Stimulated activated CD4-positive, alpha-beta T cell treated with anti-CD3 and anti-CD28 coated beads, Interleukin-15, amount 100 ng/mL, for 1 hour (primary cell): ENCODE measurements around the gene TAB2.
"Not testable (repeated sequence)": the region's sequence is repeated elsewhere in the genome, so short reads cannot be mapped to it uniquely, and the experiment has no call there.

Source experiments
- DNase-seq, 2 donors: peaks; one replicate each; pipeline ENCODE4 v3.0.0-alpha.2; 2020; ENCODE audit warnings: low read depth in 1 of 2, low spot score in 1 of 2

The TAB2 gene

GRCh38 chr6:149456311-149457021 is 139.0 kb downstream of the TAB2 start:
- DNase-seq = no peak

GRCh38 chr6:149457316-149457884 is 139.9 kb downstream of the TAB2 start:
- DNase-seq = no peak

GRCh38 chr6:149458196-149458595 is 140.7 kb downstream of the TAB2 start:
- no peak for DNase-seq

DNA sequence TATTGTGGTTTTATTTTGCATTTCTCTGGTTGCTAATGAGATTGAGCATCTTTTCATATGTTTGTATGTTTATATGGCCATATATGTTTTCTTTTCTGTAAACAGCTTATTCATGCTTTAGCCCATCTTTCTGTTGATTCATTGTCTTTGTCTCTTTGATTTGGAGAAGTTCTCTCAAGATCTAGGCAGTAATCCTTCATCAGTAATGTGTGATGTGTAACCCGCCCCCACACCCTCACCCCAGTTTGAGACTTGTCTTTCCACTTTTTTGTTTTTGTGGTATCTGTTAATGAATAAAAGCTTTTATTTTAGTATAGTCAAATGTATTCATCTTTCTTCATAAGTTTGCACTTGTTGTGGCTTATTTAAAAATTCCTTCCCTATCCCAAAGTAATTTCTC is 141.3 kb downstream of the TAB2 start:
- DNase-seq = no peak

DNA sequence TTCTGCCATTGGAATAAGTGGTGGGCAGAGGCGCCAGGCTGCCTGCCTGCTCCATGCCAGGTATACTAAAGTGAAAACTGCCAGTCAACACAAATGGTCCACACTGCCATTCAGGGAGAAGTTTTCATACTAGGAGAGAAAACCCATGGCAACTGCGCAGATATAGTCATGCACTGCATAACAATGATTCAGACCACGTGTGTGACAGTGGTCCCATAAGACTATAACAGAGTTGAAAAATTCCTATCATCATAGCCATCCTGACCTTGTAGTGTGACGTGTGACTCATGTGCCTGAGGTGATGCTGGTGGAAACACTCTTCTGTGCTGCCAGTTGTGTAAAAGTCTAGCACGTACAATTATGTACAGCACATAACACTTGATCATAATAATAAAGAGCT is 142.2 kb downstream of the TAB2 start:
- DNase-seq = no peak

DNA sequence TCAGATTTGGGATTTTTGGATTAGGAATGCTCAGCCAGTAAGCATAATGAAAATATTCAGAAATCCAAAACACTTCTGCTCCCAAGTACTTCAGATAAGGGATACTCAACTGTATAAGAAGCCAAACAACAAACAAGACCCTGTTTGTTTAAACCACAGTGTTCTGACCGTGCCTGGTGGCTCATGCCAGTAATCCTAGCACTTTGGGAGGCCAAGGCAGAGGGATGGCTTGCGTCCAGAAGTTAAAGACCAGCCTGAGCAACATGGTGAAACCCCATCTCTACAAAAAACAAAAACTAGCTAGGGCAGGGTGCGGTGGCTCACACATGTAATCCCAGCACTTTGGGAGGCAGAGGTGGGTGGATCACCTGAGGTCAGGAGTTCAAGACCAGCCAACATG is 142.7 kb downstream of the TAB2 start:
- not testable (repeated sequence) for DNase-seq
